DOHH2 (cell line): ENCODE measurements around the gene CHMP1B.

Experiments
- H3F3A ChIP-seq: fragments of 200-600 bp; sonication (generic), shearing (Covaris generic); 2 replicates; pipeline ENCODE4 v1.6.0; 2016; ENCODE audit warnings: antibody characterized with exemption, mild to moderate bottlenecking; ENCODE audit not compliant: control insufficient read depth, insufficient read depth
- H3K27ac ChIP-seq: fragments of 200-600 bp; sonication (generic); 2 replicates; pipeline ENCODE4 v1.5.1; 2014; ENCODE audit warnings: low read depth, mild to moderate bottlenecking, low read length, moderate library complexity
- H3K27me3 ChIP-seq: fragments of 200-600 bp; sonication (generic); 2 replicates; pipeline ENCODE4 v1.6.1; 2014; ENCODE audit warnings: mild to moderate bottlenecking, low read length, mixed read lengths; ENCODE audit not compliant: control insufficient read depth
- H3K36me3 ChIP-seq: fragments of 200-600 bp; sonication (generic); 2 replicates; pipeline ENCODE4 v1.6.1; 2014; ENCODE audit warnings: mild to moderate bottlenecking, low read length, moderate library complexity, mixed read lengths; ENCODE audit not compliant: control insufficient read depth
- H3K4me1 ChIP-seq: fragments of 200-600 bp; sonication (generic); 2 replicates; pipeline ENCODE4 v1.6.1; 2014; ENCODE audit warnings: mild to moderate bottlenecking, low read length, mixed read lengths; ENCODE audit not compliant: control insufficient read depth
- H3K4me2 ChIP-seq: fragments of 200-600 bp; sonication (generic); 2 replicates; pipeline ENCODE4 v1.6.0; 2014; ENCODE audit warnings: mild to moderate bottlenecking, low read length, moderate library complexity
- H3K4me3 ChIP-seq: fragments of 200-600 bp; sonication (generic); 2 replicates; pipeline ENCODE4 v1.5.1; 2014; ENCODE audit warnings: mild to moderate bottlenecking, low read length, mixed read lengths
- H3K79me2 ChIP-seq: fragments of 200-600 bp; sonication (generic); 2 replicates; pipeline ENCODE4 v1.6.1; 2014; ENCODE audit warnings: mild to moderate bottlenecking, low read length, mixed read lengths; ENCODE audit not compliant: control insufficient read depth
- H3K9me2 ChIP-seq: fragments of 200-600 bp; sonication (generic); replicated peaks from 2 replicates; pipeline ENCODE4 v1.6.1; 2014; ENCODE audit warnings: mild to moderate bottlenecking, low read length, mixed read lengths; ENCODE audit not compliant: control insufficient read depth
- H3K9me3 ChIP-seq: fragments of 200-600 bp; sonication (generic); 2 replicates; pipeline ENCODE4 v1.6.1; 2014; ENCODE audit warnings: antibody characterized with exemption, low read length, mixed read lengths; ENCODE audit not compliant: control insufficient read depth, insufficient read depth
- H4K20me1 ChIP-seq: fragments of 200-600 bp; sonication (generic); 2 replicates; pipeline ENCODE4 v1.6.0; 2014; ENCODE audit warnings: low read depth, mild to moderate bottlenecking, antibody characterized with exemption, low read length, moderate library complexity; ENCODE audit not compliant: control insufficient read depth, insufficient read depth
- CTCF ChIP-seq: fragments of 200-600 bp; sonication (generic); IDR thresholded peaks from one replicate; pipeline ENCODE4 v1.5.1; 2014; ENCODE audit warnings: antibody characterized with exemption, mild to moderate bottlenecking, low read depth, low read length; ENCODE audit not compliant: poor library complexity, severe bottlenecking
- EZH2phosphoT487 ChIP-seq: fragments of 200-600 bp; sonication (generic); IDR thresholded peaks from 2 replicates; pipeline ENCODE4 v1.6.1; 2017; ENCODE audit warnings: borderline replicate concordance, mild to moderate bottlenecking, antibody characterized with exemption, low read length, moderate library complexity, mixed read lengths

Gene CHMP1B

GRCh38 chr18:11866329-11866728 lies 15.1 kb downstream of the CHMP1B start:
- Histone ChIP-seq H3K27ac (no peak overlapping the region), H3K4me3 (no peak overlapping the region), H3K4me1 (peaks cover 10% of the 10 kb centered on the region), H4K20me1 (no peaks in the 10 kb centered on the region), H3K79me2 (no peaks in the 10 kb centered on the region), H3K36me3 (no peaks in the 10 kb centered on the region; the same call in 1 of the 2 replicates), H3F3A (0 out of 2 replicates have a peak, but pooled peaks cover 5% of the 10 kb centered on the region), H3K27me3 (no peaks in the 10 kb centered on the region), H3K4me2 (no peak overlapping the region), H3K9me2 (no peaks in the 10 kb centered on the region), H3K9me3 (no peaks in the 10 kb centered on the region)
- TF ChIP-seq CTCF (no peak), EZH2phosphoT487 (no peak)

- Histone ChIP-seq H3K27ac (no peak overlapping the region), H3F3A (0 out of 2 replicates have a peak, but pooled peaks cover 5% of the 10 kb centered on the region), H3K9me2 (no peaks in the 10 kb centered on the region), H3K36me3 (no peaks in the 10 kb centered on the region; the same call in 1 of the 2 replicates), H3K4me2 (no peak overlapping the region), H3K79me2 (no peaks in the 10 kb centered on the region), H3K9me3 (no peaks in the 10 kb centered on the region), H4K20me1 (no peaks in the 10 kb centered on the region), H3K4me1 (peaks cover 10% of the 10 kb centered on the region), H3K27me3 (no peaks in the 10 kb centered on the region), H3K4me3 (no peak overlapping the region)
- TF ChIP-seq CTCF (no peak), EZH2phosphoT487 (no peak)
Measured at GRCh38 chr18:11866764-11867163, 15.6 kb downstream of the CHMP1B start.

GRCh38 chr18:11868230-11868629 lies 17.0 kb downstream of the CHMP1B start:
- peaks cover 10% of the 10 kb centered on the region for H3K4me1 ChIP-seq
- no peaks in the 10 kb centered on the region for H3K9me3 ChIP-seq
- no peaks in the 10 kb centered on the region for H3K27me3 ChIP-seq
- H3F3A ChIP-seq: 0 out of 2 replicates have a peak, but pooled peaks cover 5% of the 10 kb centered on the region
- H3K79me2 ChIP-seq: no peaks in the 10 kb centered on the region
- TF ChIP-seq CTCF (no peak), EZH2phosphoT487 (no peak)
- H3K4me3 ChIP-seq: no peak overlapping the region
- H3K4me2 ChIP-seq: peak overlapping the region; percentile 26
- no peaks in the 10 kb centered on the region for H4K20me1 ChIP-seq
- H3K9me2 ChIP-seq: no peaks in the 10 kb centered on the region
- peaks cover 5% of the 10 kb centered on the region; the same call in 1 of the 2 replicates for H3K36me3 ChIP-seq
- peak overlapping the region; percentile 23 for H3K27ac ChIP-seq
